Naive thymus-derived CD8-positive, alpha-beta T cell (primary cell): ENCODE measurements around the gene EVPL. TPM values are rescaled to one million over a fixed set of nuclear protein-coding genes. Genes with fewer than 3 reads are reported as not detected.
"Not testable (repeated sequence)": the region's sequence is repeated elsewhere in the genome, so short reads cannot be mapped to it uniquely, and the experiment has no call there.

ENCODE experiments used
- ATAC-seq, 2 donors: fragments of 150-1000 bp; cut with Tn5 transposase in 1 of 2; sonication (Bioruptor Pico), chemical (Tn5 transposase) in 1 of 2; 1 replicate in 1 of 2; 2 replicates in 1 of 2; pipeline ENCODE4 v1.10.0; 2021; ENCODE audit warnings: mild to moderate bottlenecking in 2 of 2, moderate library complexity in 2 of 2
- POLR2A ChIA-PET: fragments of 350-600 bp; sonication (Branson Sonifier 250); formaldehyde crosslinking; loops from one replicate; lab custom pipeline; 2021; ENCODE audit warnings: antibody characterized with exemption; lab: Charles Lee
- DNase-seq, 10 donors: peaks; one replicate each; pipeline versions ENCODE4 v3.0.0 to v3.0.0-alpha.2; 2020 to 2022
- H3K27ac Mint-ChIP-seq, 10 donors: one replicate each; pipeline ENCODE4 v1.8.0; 2020 to 2022; ENCODE audit warnings: mild to moderate bottlenecking in 10 of 10, mixed read lengths in 10 of 10, moderate library complexity in 4 of 10, inconsistent platforms in 1 of 10
- H3K27me3 Mint-ChIP-seq, 5 donors: one replicate each; pipeline ENCODE4 v1.8.0; 2021 to 2022; ENCODE audit warnings: mixed read lengths in 5 of 5
- H3K36me3 Mint-ChIP-seq, 3 donors: one replicate each; pipeline ENCODE4 v1.8.0; 2020 to 2022; ENCODE audit warnings: mixed read lengths in 3 of 3, mild to moderate bottlenecking in 2 of 3, inconsistent platforms in 1 of 3
- H3K4me1 Mint-ChIP-seq, 4 donors: one replicate each; pipeline ENCODE4 v1.8.0; 2021 to 2022; ENCODE audit warnings: mixed read lengths in 4 of 4
- H3K4me3 Mint-ChIP-seq, 10 donors: one replicate each; pipeline ENCODE4 v1.8.0; 2020 to 2022; ENCODE audit warnings: mild to moderate bottlenecking in 10 of 10, mixed read lengths in 10 of 10, moderate library complexity in 6 of 10, inconsistent platforms in 1 of 10
- H3K9me3 Mint-ChIP-seq, 9 donors: one replicate each; pipeline ENCODE4 v1.8.0; 2020 to 2022; ENCODE audit warnings: mixed read lengths in 9 of 9, mild to moderate bottlenecking in 3 of 9, inconsistent platforms in 1 of 9, moderate library complexity in 1 of 9
- polyA plus RNA-seq, 3 donors: library from polyadenylated mRNA; unstranded; fragments of 300-500 nt; fragmentation: Illumina TruSeq; gene quantifications; one replicate each; pipeline ENCODE4 v1.2.3, GENCODE V29; 2021
- total RNA-seq, 8 experiments: library from RNA in 2 of 8; stranded (reverse) in 2 of 8; gene quantifications; one replicate each; pipeline ENCODE4 v1.2.3 and lab custom pipeline; 2021 to 2026

EVPL gene
- total and polyA plus RNA-seq, 5 experiments from 2014 or later, result 0.74 to 8.2 (median 4.3) TPM; not detected in 1

DNA sequence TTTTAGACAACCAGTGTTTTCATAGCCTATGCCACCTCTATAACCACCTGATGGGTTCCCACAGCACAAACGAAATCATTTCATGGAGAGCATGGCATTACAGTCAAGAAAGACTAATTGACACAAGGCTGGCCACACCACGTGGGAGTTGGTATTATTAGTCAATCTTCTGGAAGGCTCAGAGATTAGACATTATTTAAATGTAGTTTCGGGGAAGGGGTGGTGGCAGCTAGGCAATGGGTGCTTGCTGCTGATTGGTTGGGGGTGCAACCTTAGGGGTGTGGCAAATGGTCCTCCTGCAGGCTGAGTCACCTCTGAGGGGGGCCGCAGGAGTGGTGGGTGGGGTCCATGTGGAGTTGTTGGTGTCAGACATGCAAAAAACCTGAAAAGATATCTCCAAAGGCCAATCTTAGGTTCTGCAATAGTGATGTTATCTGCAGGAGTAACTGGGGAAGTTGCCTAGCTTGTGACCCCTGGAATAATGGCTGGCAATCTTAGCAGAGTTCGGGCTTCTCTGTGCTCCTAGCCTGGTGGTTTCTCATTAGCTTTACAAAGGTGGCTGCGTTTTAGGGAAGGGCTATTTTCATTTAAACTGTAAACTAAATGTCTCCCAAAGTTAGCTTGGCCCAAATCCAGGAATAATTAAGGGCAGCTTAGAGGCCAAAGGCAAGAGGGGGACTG is 43.5 kb downstream of the EVPL start:
- Mint-ChIP-seq H3K36me3 (peaks cover 0 to 6% (median 0%) of the 10 kb centered on the region in 3 donors), H3K27ac (no peak overlapping the region), H3K4me3 (peak overlapping the region in 1 of 10 donors; percentile 63), H3K4me1 (peaks cover 6 to 16% (median 11%) of the 10 kb centered on the region in 4 donors), H3K27me3 (no peaks in the 10 kb centered on the region), H3K9me3 (no peaks in the 10 kb centered on the region)
- no peak for DNase-seq
- no peak for ATAC-seq
- POLR2A ChIA-PET, result interaction anchor here (0.6 kb wide), 1 partner anchor 135 kb away, joined by 5 read pairs; no protein-coding TSS in a partner anchor

DNA sequence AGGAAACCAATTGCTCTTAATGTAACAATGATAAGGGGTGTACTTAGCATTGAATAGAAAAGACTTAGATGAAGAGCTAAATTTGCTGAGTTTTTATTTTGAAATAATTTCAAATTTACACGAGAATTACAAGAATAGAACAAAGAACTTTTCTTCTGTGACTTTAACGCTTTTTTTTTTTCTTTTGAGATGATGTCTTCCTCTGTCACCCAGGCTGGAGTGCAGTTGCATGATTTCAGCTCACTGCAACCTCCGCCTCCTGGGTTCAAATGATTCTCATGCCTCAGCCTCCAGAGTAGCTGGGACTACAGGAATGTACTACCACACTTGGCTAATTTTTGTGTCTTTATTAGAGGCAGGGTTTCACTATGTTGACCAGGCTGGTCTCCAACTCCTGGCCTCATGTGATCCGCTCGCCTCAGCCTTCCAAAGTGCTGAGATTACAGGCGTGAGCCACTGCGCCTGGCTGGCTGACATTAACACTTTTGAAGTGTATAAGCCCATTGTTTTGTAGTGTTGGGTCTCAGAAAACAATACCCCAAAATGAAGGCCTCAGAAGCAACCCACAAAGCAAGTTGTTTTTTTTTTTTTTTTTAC is 46.0 kb downstream of the EVPL start:
- Mint-ChIP-seq H3K36me3 (peaks cover 0 to 9% (median 0%) of the 10 kb centered on the region in 3 donors), H3K27me3 (no peaks in the 10 kb centered on the region), H3K4me1 (peaks cover 11 to 35% (median 29%) of the 10 kb centered on the region in 4 donors), H3K9me3 (no peaks in the 10 kb centered on the region), H3K4me3 (peak overlapping the region in 9 of 10 donors; percentile 45 to 99 (median 96)), H3K27ac (peak overlapping the region; percentile 77 to 100 (median 100))
- ATAC-seq, result no peak
- no peak for DNase-seq
- POLR2A ChIA-PET, result interaction anchor here (0.7 to 1.6 kb wide), 9 partner anchors 16 to 228 kb away, joined by 3 to 8 read pairs (median 4); partner anchors contain the start of genes EVPL, EXOC7, MRPL38 and TRIM65

DNA sequence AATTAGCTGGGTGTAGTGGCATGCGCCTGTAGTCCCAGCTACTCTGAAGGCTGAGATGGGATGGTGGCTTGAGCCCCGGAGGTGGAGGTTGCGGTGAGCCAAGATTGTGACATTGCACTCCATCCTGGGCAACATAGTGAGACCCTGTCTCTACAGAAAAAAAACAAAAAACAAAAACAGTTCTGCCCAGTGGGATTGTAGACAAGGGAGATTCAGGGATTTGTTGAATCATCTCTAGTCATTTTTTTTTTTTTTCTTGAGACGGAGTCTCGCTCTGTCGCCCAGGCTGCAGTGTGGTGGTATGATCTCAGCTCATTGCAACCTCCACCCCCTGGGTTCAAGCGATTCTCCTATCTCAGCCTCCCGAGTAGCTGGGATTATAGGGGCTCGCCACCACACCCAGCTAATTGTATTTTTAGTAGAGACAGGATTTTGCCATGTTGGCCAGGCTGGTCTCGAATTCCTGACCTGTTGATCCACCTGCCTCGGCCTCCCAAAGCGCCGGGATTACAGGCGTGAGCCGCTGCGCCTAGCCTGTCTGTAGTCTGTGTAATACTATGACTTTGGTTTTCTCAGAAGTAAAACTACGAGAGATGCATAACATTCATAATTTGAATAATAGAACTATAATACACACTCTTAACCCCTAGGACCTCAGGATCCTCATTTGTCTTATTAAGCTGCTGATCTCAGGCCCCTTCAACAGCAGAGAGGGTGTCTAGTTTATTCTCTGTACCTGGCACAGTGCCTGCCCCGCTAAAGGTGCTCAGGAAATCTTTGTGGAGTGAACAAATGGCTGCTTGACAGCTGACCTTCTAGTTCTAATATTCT is 46.7 kb downstream of the EVPL start:
- no peaks in the 10 kb centered on the region for H3K9me3 Mint-ChIP-seq
- peaks cover 0 to 12% (median 0%) of the 10 kb centered on the region in 3 donors for H3K36me3 Mint-ChIP-seq
- H3K27me3 Mint-ChIP-seq, result no peaks in the 10 kb centered on the region
- no peak for ATAC-seq
- POLR2A ChIA-PET, result interaction anchor here (0.5 to 1.6 kb wide), 17 partner anchors 14 to 524 kb away, joined by 3 to 8 read pairs (median 4); partner anchors contain the start of genes EXOC7, MRPL38, TRIM65 and UNK
- no peak for DNase-seq
- peak overlapping the region; percentile 96 to 99 (median 98) for H3K4me3 Mint-ChIP-seq
- H3K4me1 Mint-ChIP-seq, result peaks cover 12 to 41% (median 36%) of the 10 kb centered on the region in 4 donors
- peak overlapping the region; percentile 99 to 100 (median 100) for H3K27ac Mint-ChIP-seq

DNA sequence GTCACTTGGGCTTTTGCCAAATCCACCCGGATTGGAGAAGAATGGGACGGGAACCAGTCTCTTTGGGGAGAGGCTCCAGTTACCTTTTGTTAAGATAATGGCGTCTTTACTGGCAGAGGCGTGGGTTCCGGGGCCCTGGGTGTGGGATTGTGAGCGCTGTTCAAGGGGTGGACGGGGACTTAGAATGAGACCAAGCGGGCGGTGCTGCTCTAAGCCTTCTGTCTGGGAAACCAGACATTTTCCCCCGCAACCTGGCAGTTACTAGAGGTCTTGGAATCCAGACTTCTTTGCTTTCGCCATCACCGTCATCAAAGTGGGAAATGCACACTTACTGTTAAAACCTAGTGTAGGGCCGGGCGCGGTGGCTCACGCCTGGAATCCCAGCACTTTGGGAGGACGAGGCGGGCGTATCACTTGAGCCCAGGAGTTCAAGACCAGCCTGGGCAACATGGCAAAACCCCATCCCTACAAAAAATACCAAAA is 47.4 kb downstream of the EVPL start:
- POLR2A ChIA-PET, result interaction anchor here (0.5 to 1.6 kb wide), 14 partner anchors 15 to 524 kb away, joined by 3 to 8 read pairs (median 4); partner anchors contain the start of genes MRPL38, TRIM65, UNK and WBP2
- H3K36me3 Mint-ChIP-seq, result peaks cover 0 to 13% (median 0%) of the 10 kb centered on the region in 3 donors
- H3K27ac Mint-ChIP-seq, result peak overlapping the region; percentile 99 to 100 (median 100)
- ATAC-seq (peak; percentile 46 to 53), DNase-seq (no peak)
- H3K4me1 Mint-ChIP-seq, result peaks cover 12 to 45% (median 38%) of the 10 kb centered on the region in 4 donors
- no peaks in the 10 kb centered on the region for H3K27me3 Mint-ChIP-seq
- H3K9me3 Mint-ChIP-seq, result no peaks in the 10 kb centered on the region
- H3K4me3 Mint-ChIP-seq, result peak overlapping the region; percentile 96 to 99 (median 98)

DNA sequence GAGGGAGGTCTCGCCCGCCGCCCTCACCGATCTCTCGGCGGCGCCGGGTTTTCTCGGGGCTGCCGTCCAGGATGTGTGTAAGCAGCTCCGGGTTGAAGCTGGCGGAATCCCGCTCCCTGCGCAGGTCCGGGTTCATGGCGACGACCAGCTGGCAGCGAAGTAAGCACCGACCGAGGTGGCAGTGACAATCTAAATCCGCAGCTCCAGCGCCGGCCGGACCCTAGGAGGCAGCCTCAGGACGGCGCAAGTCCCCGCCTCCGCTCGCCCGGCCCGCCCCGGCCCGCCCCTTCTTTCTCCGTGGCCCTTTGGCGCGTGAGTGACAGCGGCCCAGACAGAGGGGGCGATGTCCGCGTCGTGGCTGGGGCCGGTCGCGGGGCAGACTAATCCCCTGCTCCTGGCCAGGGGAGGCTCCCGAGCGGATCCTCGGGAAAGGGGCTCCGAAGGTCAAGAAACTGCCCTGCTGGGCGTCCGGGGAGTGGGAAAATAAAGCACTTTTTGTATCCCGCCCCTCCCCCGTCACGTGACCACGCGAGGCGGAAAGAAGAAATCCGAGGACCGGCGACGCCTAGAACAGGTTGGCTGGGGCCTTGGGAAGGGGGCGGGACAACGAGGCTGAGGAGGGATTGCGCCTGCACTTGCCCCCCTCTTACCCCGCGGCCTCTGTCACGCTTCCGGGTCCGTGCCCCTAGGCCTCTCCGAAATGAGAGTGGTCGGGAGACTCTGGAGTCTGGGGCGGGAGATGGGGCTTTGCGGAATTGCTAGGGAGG is 48.0 kb downstream of the EVPL start, which contains the start of the genes ACOX1 and TEN1:
Gene ACOX1, minus strand, starts transcription at position 229 of the 767 bp plus-strand sequence. Its CDS starts 93 bp downstream, at position 136.
Gene TEN1, plus strand, starts transcription at position 303 of the 767 bp plus-strand sequence. CDS start 6,953 bp downstream, outside the sequence.
- H3K27ac Mint-ChIP-seq, result peak within 1 kb of the TSS; percentile 99 to 100 (median 100)
- H3K36me3 Mint-ChIP-seq, result peaks cover 0 to 14% (median 0%) of the 10 kb centered on the region in 3 donors
- no peaks in the 10 kb centered on the region for H3K9me3 Mint-ChIP-seq
- H3K4me1 Mint-ChIP-seq, result peaks cover 12 to 46% (median 39%) of the 10 kb centered on the region in 4 donors
- peak; percentile 92 to 94 for ATAC-seq
- peak within 1 kb of the TSS; percentile 96 to 99 (median 98) for H3K4me3 Mint-ChIP-seq
- H3K27me3 Mint-ChIP-seq, result no peaks in the 10 kb centered on the region
- POLR2A ChIA-PET, result interaction anchor here (0.6 to 1.2 kb wide), 12 partner anchors 25 to 375 kb away, joined by 3 to 7 read pairs (median 3); partner anchors contain the start of genes FBF1 and PRPSAP1
- peak; percentile 91 to 98 (median 94) for DNase-seq

DNA sequence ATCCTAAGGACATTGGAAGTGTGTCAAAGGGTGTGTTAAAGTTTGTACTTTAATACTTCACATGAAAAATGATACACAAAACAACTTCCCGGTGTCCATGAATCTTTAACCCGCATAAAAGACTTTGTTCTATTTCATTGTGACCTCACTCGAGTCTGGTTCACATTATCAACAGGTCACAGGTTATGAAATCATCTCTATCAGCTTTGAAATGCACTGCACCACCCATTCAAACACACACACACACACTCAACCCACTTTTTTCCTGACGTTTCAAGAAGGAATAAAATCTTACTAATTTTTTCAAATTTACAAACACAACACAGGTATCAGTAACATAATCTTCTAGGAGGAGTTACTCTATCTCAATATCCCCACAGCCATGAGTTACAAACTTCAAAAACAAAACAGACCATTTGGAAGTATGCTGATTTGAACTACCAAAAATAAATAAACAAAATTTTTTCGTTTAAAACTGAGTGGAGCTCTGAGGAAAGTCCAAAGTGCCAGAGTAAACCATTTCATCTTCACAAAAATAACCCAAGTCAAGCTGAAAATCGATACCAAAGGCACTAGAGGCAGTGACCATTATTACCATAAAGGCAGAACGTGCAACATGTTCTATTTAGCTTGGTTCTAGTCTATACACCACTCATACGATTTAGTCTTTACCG is 50.8 kb downstream of the EVPL start:
- no peaks in the 10 kb centered on the region for H3K27me3 Mint-ChIP-seq
- POLR2A ChIA-PET, result interaction anchor here (0.6 to 0.7 kb wide), 2 partner anchors 24 to 122 kb away, joined by 3 to 9 read pairs; no protein-coding TSS in a partner anchor
- H3K27ac Mint-ChIP-seq, result peak overlapping the region in 6 of 10 donors; percentile 5 to 53 (median 34)
- peaks cover 0 to 38% (median 6%) of the 10 kb centered on the region in 3 donors for H3K36me3 Mint-ChIP-seq
- H3K4me3 Mint-ChIP-seq, result peak overlapping the region in 7 of 10 donors; percentile 2 to 55 (median 34)
- no peaks in the 10 kb centered on the region for H3K9me3 Mint-ChIP-seq
- no peak for DNase-seq
- H3K4me1 Mint-ChIP-seq, result peaks cover 12 to 58% (median 44%) of the 10 kb centered on the region in 4 donors
- no peak for ATAC-seq

DNA sequence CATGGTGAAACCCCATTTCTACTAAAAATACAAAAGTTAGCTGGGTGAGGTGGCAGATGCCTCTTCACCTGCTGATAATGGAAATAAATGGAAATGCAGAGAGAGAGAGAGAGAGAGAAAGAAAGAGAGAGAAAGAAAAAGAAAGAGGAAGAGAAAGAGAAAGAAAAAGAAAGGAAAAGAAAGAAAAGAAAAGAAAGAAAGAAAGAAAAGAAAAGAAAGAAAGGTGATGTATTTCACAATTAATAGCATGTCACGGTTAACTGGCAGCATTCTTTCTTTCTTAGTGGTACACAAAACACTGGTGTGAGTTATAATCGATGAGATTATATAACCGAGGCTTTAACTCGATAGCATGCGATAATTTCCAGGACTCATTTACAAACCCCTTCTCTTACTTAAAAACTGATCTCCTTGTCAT is 51.3 kb downstream of the EVPL start:
- peaks cover 0 to 43% (median 6%) of the 10 kb centered on the region in 3 donors for H3K36me3 Mint-ChIP-seq
- H3K27me3 Mint-ChIP-seq, result no peaks in the 10 kb centered on the region
- ATAC-seq, result no peak
- peaks cover 13 to 57% (median 44%) of the 10 kb centered on the region in 4 donors for H3K4me1 Mint-ChIP-seq
- H3K4me3 Mint-ChIP-seq, result peak overlapping the region in 2 of 10 donors; percentile 1 to 26
- H3K9me3 Mint-ChIP-seq, result no peaks in the 10 kb centered on the region
- H3K27ac Mint-ChIP-seq, result peak overlapping the region in 3 of 10 donors; percentile 34 to 41 (median 36)
- POLR2A ChIA-PET, result no interaction called here
- DNase-seq, result no peak

DNA sequence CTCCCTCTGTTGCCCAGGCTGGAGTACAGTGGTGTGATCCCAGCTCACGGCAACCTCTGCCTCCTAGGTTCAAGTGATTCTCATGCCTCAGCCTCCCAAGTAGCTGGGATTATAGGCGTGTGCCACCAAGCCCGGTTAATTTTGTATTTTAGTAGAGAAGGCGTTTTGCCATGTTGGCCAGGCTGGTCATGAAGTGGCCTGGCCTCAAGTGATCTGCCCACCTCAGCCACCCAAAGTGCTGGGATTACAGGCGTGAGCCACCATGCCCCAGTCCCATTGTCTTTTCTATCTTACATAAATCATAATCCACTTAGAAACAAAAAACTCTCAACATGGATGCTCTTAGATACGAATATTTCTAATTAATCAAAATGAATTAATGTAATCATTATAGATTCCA is 51.9 kb downstream of the EVPL start:
- not testable (repeated sequence) for ATAC-seq, H3K9me3 Mint-ChIP-seq, H3K4me3 Mint-ChIP-seq, DNase-seq, H3K27me3 Mint-ChIP-seq
- Mint-ChIP-seq H3K36me3 (peaks cover 0 to 49% (median 6%) of the 10 kb centered on the region in 3 donors), H3K27ac (peak overlapping the region in 3 of 10 donors; percentile 9 to 74 (median 69)), H3K4me1 (peaks cover 13 to 51% (median 42%) of the 10 kb centered on the region in 4 donors)
- POLR2A ChIA-PET, result interaction anchor here (0.7 kb wide), 2 partner anchors 53 to 65 kb away, joined by 4 to 8 read pairs; no protein-coding TSS in a partner anchor

DNA sequence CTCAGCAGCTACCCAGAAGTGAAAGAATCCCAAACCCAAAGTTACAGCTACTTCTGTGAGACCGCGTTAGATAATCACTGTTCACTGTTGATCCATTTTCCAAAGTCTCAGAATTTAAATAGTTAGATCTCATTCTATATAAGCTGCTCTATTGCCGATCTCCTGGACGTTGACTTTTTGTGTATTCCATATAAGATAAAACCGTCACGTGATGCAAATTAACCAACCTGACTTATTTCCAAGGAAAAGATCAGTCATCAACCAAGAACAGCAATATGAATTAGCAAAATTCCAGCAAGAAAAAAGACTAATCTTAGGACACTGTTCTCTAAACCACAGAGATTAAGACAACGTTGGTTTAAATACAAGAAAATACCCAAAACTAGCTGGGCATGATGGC is 56.5 kb downstream of the EVPL start:
- no peak overlapping the region for H3K27ac Mint-ChIP-seq
- POLR2A ChIA-PET, result no interaction called here
- H3K4me1 Mint-ChIP-seq, result peaks cover 5 to 29% (median 19%) of the 10 kb centered on the region in 4 donors
- no peak for DNase-seq
- H3K4me3 Mint-ChIP-seq, result no peak overlapping the region
- H3K36me3 Mint-ChIP-seq, result peaks cover 0 to 57% (median 6%) of the 10 kb centered on the region in 3 donors
- ATAC-seq, result no peak
- no peaks in the 10 kb centered on the region for H3K27me3 Mint-ChIP-seq
- no peaks in the 10 kb centered on the region for H3K9me3 Mint-ChIP-seq

DNA sequence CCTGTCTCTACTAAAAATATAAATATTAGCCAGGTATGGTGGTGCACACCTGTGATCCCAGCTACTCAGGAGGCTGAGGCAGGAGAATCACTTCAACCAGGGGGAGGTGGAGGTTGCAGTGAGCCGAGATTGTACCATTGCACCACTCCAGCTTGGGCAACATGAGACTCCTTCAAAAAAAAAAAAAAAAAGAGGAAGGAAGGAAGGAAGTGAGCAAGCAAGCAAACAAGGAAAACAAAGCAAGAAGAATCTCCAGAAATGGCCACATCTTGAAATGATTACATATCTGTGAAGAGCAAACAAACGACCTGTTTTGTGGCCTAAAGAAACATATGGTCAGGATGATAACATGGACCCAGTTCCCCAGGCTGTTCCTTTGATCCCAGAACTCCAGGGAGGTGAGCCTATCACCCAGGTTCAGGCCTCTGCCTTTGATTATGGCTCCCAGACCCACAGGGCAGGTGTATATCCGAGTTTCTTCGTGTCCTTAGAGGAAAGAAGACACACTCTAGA is 57.0 kb downstream of the EVPL start:
- Mint-ChIP-seq H3K9me3 (no peaks in the 10 kb centered on the region), H3K36me3 (peaks cover 0 to 52% (median 6%) of the 10 kb centered on the region in 3 donors), H3K4me1 (peaks cover 5 to 24% (median 15%) of the 10 kb centered on the region in 4 donors), H3K27me3 (no peaks in the 10 kb centered on the region), H3K4me3 (no peak overlapping the region), H3K27ac (peak overlapping the region in 3 of 10 donors; percentile 26 to 64 (median 58))
- DNase-seq (no peak), ATAC-seq (no peak)
- POLR2A ChIA-PET, result no interaction called here
